ENCODE data around the gene PSMD1.

The PSMD1 gene

GRCh38 chr2:231185886-231186285 is 129.2 kb downstream of the PSMD1 start:
- no peaks in the 10 kb centered on the region for H3K27me3 ChIP-seq (ENCODE audit: control insufficient read depth, insufficient read depth, low read length)
- DNase-seq (ENCODE audit: low read depth, low spot score): no peak
- H3K4me1 ChIP-seq (ENCODE audit: control insufficient read depth, insufficient read depth, low read length): no peaks in the 10 kb centered on the region
- no peak overlapping the region for H3K27ac ChIP-seq (ENCODE audit: low read length)
- no CpG with 5 or more reads among the region's 4 CpGs for WGBS (ENCODE audit: insufficient coverage, insufficient read length)
- no peaks in the 10 kb centered on the region for H3K36me3 ChIP-seq (ENCODE audit: control insufficient read depth, insufficient read depth, low read length)
- no peaks in the 10 kb centered on the region for H3K9me3 ChIP-seq (ENCODE audit: control insufficient read depth, insufficient read depth, low read length)
- no peak overlapping the region for H3K4me3 ChIP-seq (ENCODE audit: low read length)

GRCh38 chr2:231186325-231186724 is 129.7 kb downstream of the PSMD1 start:
- H3K27me3 ChIP-seq (ENCODE audit: control insufficient read depth, insufficient read depth, low read length): no peaks in the 10 kb centered on the region
- no peaks in the 10 kb centered on the region for H3K9me3 ChIP-seq (ENCODE audit: control insufficient read depth, insufficient read depth, low read length)
- H3K4me3 ChIP-seq (ENCODE audit: low read length): no peak overlapping the region
- WGBS (ENCODE audit: insufficient coverage, insufficient read length): no CpG with 5 or more reads among the region's 7 CpGs
- H3K36me3 ChIP-seq (ENCODE audit: control insufficient read depth, insufficient read depth, low read length): no peaks in the 10 kb centered on the region
- H3K27ac ChIP-seq (ENCODE audit: low read length): no peak overlapping the region
- no peaks in the 10 kb centered on the region for H3K4me1 ChIP-seq (ENCODE audit: control insufficient read depth, insufficient read depth, low read length)
- no peak for DNase-seq (ENCODE audit: low read depth, low spot score)

GRCh38 chr2:231187736-231188505 is 131.3 kb downstream of the PSMD1 start:
- no peak overlapping the region for H3K27ac ChIP-seq (ENCODE audit: low read length)
- H3K27me3 ChIP-seq (ENCODE audit: control insufficient read depth, insufficient read depth, low read length): no peaks in the 10 kb centered on the region
- no peak for DNase-seq (ENCODE audit: low read depth, low spot score)

GRCh38 chr2:231188506-231189170 is 132.0 kb downstream of the PSMD1 start:
- no peaks in the 10 kb centered on the region for H3K27me3 ChIP-seq (ENCODE audit: control insufficient read depth, insufficient read depth, low read length)
- H3K27ac ChIP-seq (ENCODE audit: low read length): no peak overlapping the region
- no CpG with 5 or more reads among the region's 6 CpGs for WGBS (ENCODE audit: insufficient coverage, insufficient read length)
- no peak for DNase-seq (ENCODE audit: low read depth, low spot score)
- no peaks in the 10 kb centered on the region for H3K9me3 ChIP-seq (ENCODE audit: control insufficient read depth, insufficient read depth, low read length)
- H3K4me3 ChIP-seq (ENCODE audit: low read length): no peak overlapping the region
- no peaks in the 10 kb centered on the region for H3K4me1 ChIP-seq (ENCODE audit: control insufficient read depth, insufficient read depth, low read length)
- no peaks in the 10 kb centered on the region for H3K36me3 ChIP-seq (ENCODE audit: control insufficient read depth, insufficient read depth, low read length)

More at GRCh38 chr2:231187736-231188505, 131.3 kb downstream of the PSMD1 start:
- H3K36me3 ChIP-seq (ENCODE audit: control insufficient read depth, insufficient read depth, low read length): no peaks in the 10 kb centered on the region
- no peaks in the 10 kb centered on the region for H3K9me3 ChIP-seq (ENCODE audit: control insufficient read depth, insufficient read depth, low read length)
- no CpG with 5 or more reads among the region's 18 CpGs for WGBS (ENCODE audit: insufficient coverage, insufficient read length)
- no peaks in the 10 kb centered on the region for H3K4me1 ChIP-seq (ENCODE audit: control insufficient read depth, insufficient read depth, low read length)
- no peak overlapping the region for H3K4me3 ChIP-seq (ENCODE audit: low read length)

- no peaks in the 10 kb centered on the region for H3K36me3 ChIP-seq (ENCODE audit: control insufficient read depth, insufficient read depth, low read length)
- no peaks in the 10 kb centered on the region for H3K4me1 ChIP-seq (ENCODE audit: control insufficient read depth, insufficient read depth, low read length)
- H3K27ac ChIP-seq (ENCODE audit: low read length): no peak overlapping the region
- H3K4me3 ChIP-seq (ENCODE audit: low read length): no peak overlapping the region
- DNase-seq (ENCODE audit: low read depth, low spot score): no peak
- no peaks in the 10 kb centered on the region for H3K9me3 ChIP-seq (ENCODE audit: control insufficient read depth, insufficient read depth, low read length)
- H3K27me3 ChIP-seq (ENCODE audit: control insufficient read depth, insufficient read depth, low read length): no peaks in the 10 kb centered on the region
- no CpG with 5 or more reads among the region's 8 CpGs for WGBS (ENCODE audit: insufficient coverage, insufficient read length)
These were observed 132.5 kb downstream of the PSMD1 start for GRCh38 chr2:231189171-231189530.

GRCh38 chr2:231189571-231190495 is 133.2 kb downstream of the PSMD1 start:
- H3K4me3 ChIP-seq (ENCODE audit: low read length): no peak overlapping the region; the same call in 1 of the 2 replicates
- H3K27me3 ChIP-seq (ENCODE audit: control insufficient read depth, insufficient read depth, low read length): no peaks in the 10 kb centered on the region
- no peak overlapping the region for H3K27ac ChIP-seq (ENCODE audit: low read length)
- no peaks in the 10 kb centered on the region for H3K36me3 ChIP-seq (ENCODE audit: control insufficient read depth, insufficient read depth, low read length)
- DNase-seq (ENCODE audit: low read depth, low spot score): no peak
- H3K9me3 ChIP-seq (ENCODE audit: control insufficient read depth, insufficient read depth, low read length): no peaks in the 10 kb centered on the region
- no CpG with 5 or more reads among the region's 22 CpGs for WGBS (ENCODE audit: insufficient coverage, insufficient read length)
- H3K4me1 ChIP-seq (ENCODE audit: control insufficient read depth, insufficient read depth, low read length): no peaks in the 10 kb centered on the region

GRCh38 chr2:231190531-231191197 is 134.0 kb downstream of the PSMD1 start:
- Histone ChIP-seq H3K4me3 (ENCODE audit: low read length) (peak overlapping the region; percentile 26; the same call in 1 of the 2 replicates), H3K27ac (ENCODE audit: low read length) (no peak overlapping the region), H3K36me3 (ENCODE audit: control insufficient read depth, insufficient read depth, low read length) (no peaks in the 10 kb centered on the region), H3K9me3 (ENCODE audit: control insufficient read depth, insufficient read depth, low read length) (no peaks in the 10 kb centered on the region), H3K27me3 (ENCODE audit: control insufficient read depth, insufficient read depth, low read length) (no peaks in the 10 kb centered on the region), H3K4me1 (ENCODE audit: control insufficient read depth, insufficient read depth, low read length) (no peaks in the 10 kb centered on the region)
- no CpG with 5 or more reads among the region's 42 CpGs for WGBS (ENCODE audit: insufficient coverage, insufficient read length)
- no peak for DNase-seq (ENCODE audit: low read depth, low spot score)

- H3K4me3 ChIP-seq (ENCODE audit: low read length): no peak overlapping the region
- no CpG with 5 or more reads among the region's 19 CpGs for WGBS (ENCODE audit: insufficient coverage, insufficient read length)
- DNase-seq (ENCODE audit: low read depth, low spot score): peak; percentile 64
- H3K4me1 ChIP-seq (ENCODE audit: control insufficient read depth, insufficient read depth, low read length): no peaks in the 10 kb centered on the region
- H3K36me3 ChIP-seq (ENCODE audit: control insufficient read depth, insufficient read depth, low read length): no peaks in the 10 kb centered on the region
- no peak overlapping the region for H3K27ac ChIP-seq (ENCODE audit: low read length)
- H3K9me3 ChIP-seq (ENCODE audit: control insufficient read depth, insufficient read depth, low read length): no peaks in the 10 kb centered on the region
- H3K27me3 ChIP-seq (ENCODE audit: control insufficient read depth, insufficient read depth, low read length): no peaks in the 10 kb centered on the region
These were observed 135.5 kb downstream of the PSMD1 start for GRCh38 chr2:231191896-231192872.

- Histone ChIP-seq H3K36me3 (ENCODE audit: control insufficient read depth, insufficient read depth, low read length) (no peaks in the 10 kb centered on the region), H3K4me3 (ENCODE audit: low read length) (no peak overlapping the region)
These were observed 136.5 kb downstream of the PSMD1 start for GRCh38 chr2:231193216-231193615.

More at GRCh38 chr2:231193216-231193615, 136.5 kb downstream of the PSMD1 start:
- Histone ChIP-seq H3K9me3 (ENCODE audit: control insufficient read depth, insufficient read depth, low read length) (no peaks in the 10 kb centered on the region), H3K27ac (ENCODE audit: low read length) (no peak overlapping the region), H3K4me1 (ENCODE audit: control insufficient read depth, insufficient read depth, low read length) (no peaks in the 10 kb centered on the region), H3K27me3 (ENCODE audit: control insufficient read depth, insufficient read depth, low read length) (no peaks in the 10 kb centered on the region)
- WGBS (ENCODE audit: insufficient coverage, insufficient read length): no CpG with 5 or more reads among the region's 3 CpGs
- DNase-seq (ENCODE audit: low read depth, low spot score): no peak
